HG03108 (cell line): ENCODE data around the gene PPP2R5C.

Source experiments
- ATAC-seq: cut with Tn5 transposase; IDR thresholded peaks from one replicate; pipeline ENCODE4 v1.9.1; 2021; ENCODE audit warnings: moderate library complexity; ENCODE audit not compliant: unreplicated experiment

The PPP2R5C gene

DNA sequence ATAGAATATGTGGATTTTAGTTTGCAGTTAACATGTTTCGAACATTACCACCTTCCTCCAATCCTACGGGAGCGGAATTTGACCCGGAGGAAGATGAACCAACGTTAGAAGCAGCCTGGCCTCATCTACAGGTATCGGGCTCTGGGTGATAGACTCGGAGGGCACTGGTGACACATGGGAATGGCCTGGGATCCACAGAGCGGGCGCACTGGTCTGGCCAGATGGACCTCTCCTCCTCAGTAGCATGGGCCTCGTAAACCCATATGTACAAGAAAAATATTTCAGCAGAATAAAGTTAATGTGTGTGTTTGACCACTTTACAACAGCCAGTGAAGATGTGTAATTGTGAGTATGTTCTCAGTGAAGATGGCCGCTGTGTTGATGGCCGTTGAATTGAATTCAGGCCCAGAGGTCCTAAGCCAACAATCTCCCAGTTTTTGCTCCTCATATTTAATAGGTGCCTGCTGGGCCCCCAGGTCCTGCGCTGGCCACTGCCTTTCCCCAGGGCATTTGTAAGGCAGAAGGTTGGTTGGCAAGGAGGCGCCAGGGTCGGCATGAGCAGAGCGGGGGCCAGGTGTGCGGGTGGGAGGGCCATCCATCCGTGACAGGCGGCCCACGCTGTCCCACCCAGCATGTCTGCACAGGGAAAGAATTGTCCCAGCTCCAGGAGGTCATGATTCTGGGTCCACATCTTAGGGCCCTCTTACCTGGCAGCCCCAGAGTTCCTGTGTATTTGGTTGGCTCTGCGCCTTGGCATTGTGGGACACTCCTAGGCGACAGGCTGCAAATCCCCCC, 120.8 kb downstream of the PPP2R5C start:
- ATAC-seq: no peak

GRCh38 chr14:101884089-101884933, 122.8 kb downstream of the PPP2R5C start:
- no peak for ATAC-seq

DNA sequence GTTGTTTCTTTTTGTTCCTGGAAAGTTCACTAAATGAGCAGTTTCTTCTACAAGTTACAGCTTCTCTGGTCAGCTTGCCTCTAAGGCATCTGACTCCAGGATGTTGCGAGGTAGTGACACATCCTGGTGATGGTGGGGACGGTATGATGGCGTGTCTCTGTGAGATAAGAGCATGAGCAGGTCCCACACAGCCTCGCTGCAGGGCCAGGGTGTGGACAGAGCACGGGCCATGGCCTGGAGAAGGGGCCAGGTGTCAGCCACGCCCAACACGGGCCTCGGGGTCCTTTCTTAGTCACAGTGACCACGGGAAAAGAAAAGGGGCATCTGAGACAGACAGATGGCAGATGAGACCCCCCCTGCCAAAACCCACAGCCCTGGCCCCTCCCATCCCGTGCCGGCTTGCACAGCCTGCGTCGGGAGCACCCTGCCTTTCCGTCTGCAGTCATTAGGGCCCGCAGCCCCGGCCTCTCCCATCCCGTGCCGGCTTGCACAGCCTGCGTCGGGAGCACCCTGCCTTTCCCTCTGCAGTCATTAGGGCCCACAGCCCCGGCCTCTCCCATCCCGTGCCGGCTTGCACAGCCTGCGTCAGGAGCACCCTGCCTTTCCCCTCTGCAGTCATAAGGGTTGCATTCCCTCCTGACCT, 123.5 kb downstream of the PPP2R5C start:
- ATAC-seq: no peak

DNA sequence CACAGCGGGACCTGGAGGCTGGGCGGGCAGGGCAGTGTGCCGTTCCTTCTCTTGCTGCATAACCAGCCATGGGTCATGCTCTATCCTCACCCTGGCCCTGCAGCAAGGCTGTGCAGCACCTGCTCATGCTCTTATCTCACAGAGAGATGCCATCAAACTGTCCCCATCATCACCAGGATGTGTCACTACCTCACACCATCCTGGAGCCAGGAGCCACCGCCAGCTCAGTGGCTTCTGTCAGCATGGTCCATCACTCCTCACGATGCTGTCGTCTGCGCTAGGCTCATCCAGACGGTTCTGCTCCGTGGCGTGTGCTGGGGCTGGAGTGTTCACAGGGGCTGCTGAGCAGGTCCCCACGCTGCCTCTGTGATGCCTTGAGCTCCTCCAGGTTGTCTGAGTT, 125.7 kb downstream of the PPP2R5C start:
- no peak for ATAC-seq

GRCh38 chr14:101888182-101888581, 126.7 kb downstream of the PPP2R5C start:
- no peak for ATAC-seq

DNA sequence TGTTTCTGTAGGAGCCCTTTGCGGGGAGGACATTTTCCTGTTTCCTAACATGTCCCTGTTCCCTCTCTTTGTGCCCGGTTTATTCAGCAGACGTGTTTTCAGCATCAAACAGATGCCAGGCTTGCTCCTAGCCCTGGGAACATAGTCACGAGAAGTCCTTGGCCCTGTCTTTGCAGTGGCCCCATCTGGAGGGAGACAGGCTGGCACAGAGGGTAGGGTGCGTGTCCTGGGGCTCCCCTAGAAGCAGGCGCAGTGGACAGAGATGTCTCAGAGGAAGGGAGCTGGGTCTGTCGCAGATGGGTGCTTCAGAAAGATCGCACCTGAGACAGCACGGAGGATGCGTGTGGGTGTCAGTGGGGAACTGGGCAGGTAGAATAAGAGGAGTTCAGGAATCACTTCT, 127.9 kb downstream of the PPP2R5C start:
- ATAC-seq: no peak

DNA sequence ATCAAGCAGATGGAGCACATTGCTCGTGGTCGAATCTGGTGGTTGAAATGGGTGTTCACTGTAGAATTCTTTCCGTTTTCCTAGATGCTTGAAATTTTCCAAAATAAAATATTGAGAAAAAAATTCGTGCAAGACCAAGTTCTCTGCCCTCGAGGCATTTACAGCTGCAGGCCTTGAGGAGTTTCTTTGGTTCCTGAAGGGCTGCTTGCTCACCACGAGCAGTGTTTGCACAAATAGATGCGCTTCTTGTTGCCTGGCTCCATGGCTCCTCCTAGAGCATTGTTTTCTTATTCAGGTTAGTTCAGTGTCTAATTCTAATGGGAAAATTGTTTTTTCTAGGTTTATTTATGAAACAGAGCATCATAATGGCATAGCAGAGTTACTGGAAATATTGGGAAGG, 128.4 kb downstream of the PPP2R5C start:
- no peak for ATAC-seq

DNA sequence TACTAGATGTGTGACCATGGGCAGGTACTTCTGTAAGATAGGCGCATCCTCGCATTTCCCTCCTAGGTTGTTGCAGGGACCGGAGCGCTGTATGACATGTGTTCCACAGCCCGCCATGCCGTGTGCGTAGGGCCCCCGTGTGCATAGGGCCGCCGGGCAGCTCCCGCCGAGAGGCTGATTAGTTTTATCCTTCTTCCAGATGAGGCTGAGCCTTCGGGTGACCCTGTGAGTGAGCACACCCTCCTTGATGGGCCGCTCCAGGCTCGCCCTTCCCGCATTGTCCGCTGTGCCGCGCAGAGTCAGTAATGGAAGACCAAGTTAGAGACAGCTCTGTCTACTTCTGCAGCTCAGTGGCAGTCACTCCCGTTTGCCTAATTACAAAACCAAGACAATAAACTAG, 130.0 kb downstream of the PPP2R5C start:
- no peak for ATAC-seq

DNA sequence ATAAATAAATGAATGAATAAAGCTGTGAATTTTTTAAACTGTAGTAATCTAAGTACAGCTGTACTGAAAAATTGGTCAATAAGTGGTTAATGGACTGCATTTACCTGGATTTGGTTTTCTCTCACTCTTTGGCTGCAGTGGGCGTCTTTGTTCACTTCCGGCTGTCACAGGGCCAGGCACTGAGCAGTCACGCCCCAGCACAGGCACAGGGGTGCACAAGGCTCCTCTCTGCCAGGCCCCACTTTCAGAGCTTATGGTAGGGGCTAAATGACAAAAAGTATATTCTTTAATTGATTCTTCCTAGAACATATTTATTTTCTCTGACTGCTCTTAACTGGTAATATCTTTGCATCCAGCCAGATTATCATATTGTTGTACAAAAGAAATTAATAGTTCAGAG, 132.2 kb downstream of the PPP2R5C start:
- ATAC-seq: no peak

DNA sequence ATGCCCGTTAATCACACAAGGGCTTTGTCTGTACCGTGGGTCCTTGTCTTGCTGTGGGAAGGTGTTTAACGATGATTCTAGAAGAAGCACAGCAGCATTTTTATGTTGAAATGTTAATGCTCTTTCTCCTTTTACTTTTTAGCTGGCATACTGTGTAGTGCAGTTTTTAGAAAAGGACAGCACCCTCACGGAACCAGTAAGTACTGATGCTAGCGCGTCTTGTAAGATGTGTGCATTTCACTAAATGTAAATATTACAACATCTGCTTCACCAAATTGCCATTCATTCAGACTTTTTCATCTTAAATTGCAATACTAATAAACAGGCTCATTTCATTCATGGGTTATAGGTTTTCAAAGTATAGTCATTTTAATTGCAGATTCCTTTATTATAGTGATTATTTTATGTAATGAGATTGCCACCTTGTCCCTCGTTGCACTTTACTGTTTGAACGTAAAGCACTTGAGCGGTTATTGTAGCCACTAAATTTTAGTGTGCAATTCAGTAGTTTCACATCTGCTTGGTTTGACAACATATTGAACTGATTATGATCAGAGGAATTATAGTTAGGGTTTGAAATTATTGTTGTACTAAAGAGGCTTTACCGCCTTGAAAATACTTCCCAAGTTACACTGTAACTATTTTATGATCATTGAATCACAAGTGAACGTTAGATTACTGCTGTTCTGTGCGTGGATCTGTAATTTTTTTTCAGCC, 133.0 kb downstream of the PPP2R5C start:
- no peak for ATAC-seq

DNA sequence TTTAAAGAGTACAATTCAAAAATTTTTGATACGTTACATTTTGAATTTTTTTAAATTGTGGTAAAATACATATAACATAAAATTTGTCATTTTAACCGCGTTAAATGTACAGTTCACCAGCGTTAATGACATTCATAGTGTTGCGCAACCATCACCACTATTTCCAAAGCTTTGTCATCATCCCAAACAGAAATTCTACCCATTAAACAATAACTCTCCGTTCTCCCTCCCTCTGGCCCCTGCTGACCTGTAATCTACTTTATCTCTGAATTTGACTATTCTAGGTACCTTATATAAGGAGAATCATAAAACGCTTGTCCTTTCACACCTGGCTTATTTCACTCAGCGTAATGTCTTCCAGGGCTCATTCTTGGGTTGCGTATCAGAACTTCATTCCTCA, 133.7 kb downstream of the PPP2R5C start:
- ATAC-seq: no peak

- no peak for ATAC-seq
Observed at GRCh38 chr14:101897326-101897725, 135.8 kb downstream of the PPP2R5C start.

GRCh38 chr14:101898416-101898815, 136.9 kb downstream of the PPP2R5C start:
- no peak for ATAC-seq

GRCh38 chr14:101899263-101899662, 137.8 kb downstream of the PPP2R5C start:
- no peak for ATAC-seq

GRCh38 chr14:101900253-101900652, 138.7 kb downstream of the PPP2R5C start:
- ATAC-seq: no peak

DNA sequence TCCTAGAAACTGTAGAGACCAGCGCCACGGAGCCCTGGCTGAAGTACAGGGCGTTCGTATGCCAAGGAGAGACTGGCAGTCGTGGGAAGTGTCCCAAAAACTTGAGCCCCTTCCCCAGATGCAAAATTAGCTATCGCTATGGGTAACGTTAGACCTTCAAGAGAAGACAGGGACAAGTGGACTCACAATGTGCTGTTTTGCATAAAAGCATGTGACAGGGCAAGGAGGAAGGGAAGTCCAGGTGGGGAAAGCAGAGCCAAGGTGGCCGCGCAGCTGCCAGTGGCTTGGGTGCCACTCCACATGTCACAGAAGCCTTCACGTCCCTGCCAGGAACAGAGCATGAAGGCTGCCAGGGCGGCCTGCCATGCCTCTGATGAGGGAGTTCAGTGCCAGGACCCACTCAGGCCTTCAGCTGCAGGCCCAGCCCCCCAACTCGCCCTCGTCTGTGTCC, 141.6 kb downstream of the PPP2R5C start:
- no peak for ATAC-seq

GRCh38 chr14:101905614-101906013, 144.1 kb downstream of the PPP2R5C start:
- ATAC-seq: no peak

DNA sequence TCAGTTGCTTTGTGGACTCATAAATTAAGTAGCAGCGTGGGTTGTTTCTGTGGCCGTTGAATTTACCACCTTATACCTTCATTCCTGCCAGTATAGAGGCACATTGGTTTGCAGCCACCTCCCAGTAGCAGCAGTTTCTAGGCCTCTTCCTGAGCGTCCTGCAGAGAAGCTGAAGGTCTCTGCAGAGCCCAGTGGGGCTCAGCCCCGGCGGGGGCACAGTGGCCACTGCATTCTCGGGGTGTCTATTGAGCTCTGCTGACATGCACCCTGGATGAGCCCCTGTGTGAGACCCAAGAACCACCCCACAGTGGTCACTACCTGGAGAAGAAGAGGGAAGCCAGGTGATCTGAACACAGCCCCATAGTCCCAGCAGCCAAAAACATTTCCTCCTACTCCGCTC, 145.1 kb downstream of the PPP2R5C start:
- no peak for ATAC-seq

GRCh38 chr14:101907619-101908018, 146.1 kb downstream of the PPP2R5C start:
- no peak for ATAC-seq

- ATAC-seq: no peak
Observed at GRCh38 chr14:101908795-101909194, 147.3 kb downstream of the PPP2R5C start.
